HG03571 (cell line): Measurements from ENCODE around the gene MYLK.

Experiments used
- ATAC-seq: cut with Tn5 transposase; IDR thresholded peaks from one replicate; pipeline ENCODE4 v1.9.1; 2021; ENCODE audit not compliant: unreplicated experiment

The MYLK gene

GRCh38 chr3:123778991-123779622, 105.0 kb downstream of the MYLK start:
- no peak for ATAC-seq

GRCh38 chr3:123778525-123778924, 105.6 kb downstream of the MYLK start:
- ATAC-seq: no peak

GRCh38 chr3:123776071-123776782, 107.9 kb downstream of the MYLK start:
- ATAC-seq: no peak

- ATAC-seq: no peak
Measured at GRCh38 chr3:123774474-123774873, 109.7 kb downstream of the MYLK start.

- ATAC-seq: no peak
Measured at GRCh38 chr3:123773681-123774431, 110.3 kb downstream of the MYLK start.

- no peak for ATAC-seq
Measured at GRCh38 chr3:123769356-123769743, 114.8 kb downstream of the MYLK start.

GRCh38 chr3:123768480-123769355, 115.4 kb downstream of the MYLK start:
- no peak for ATAC-seq

GRCh38 chr3:123767564-123768292, 116.4 kb downstream of the MYLK start:
- no peak for ATAC-seq

GRCh38 chr3:123767009-123767372, 117.1 kb downstream of the MYLK start:
- no peak for ATAC-seq

GRCh38 chr3:123766193-123767008, 117.7 kb downstream of the MYLK start:
- no peak for ATAC-seq

GRCh38 chr3:123765475-123766128, 118.5 kb downstream of the MYLK start:
- ATAC-seq: no peak

- ATAC-seq: no peak
Measured at GRCh38 chr3:123764647-123765046, 119.5 kb downstream of the MYLK start.

- ATAC-seq: no peak
Measured at GRCh38 chr3:123762805-123763204, 121.3 kb downstream of the MYLK start.

GRCh38 chr3:123760817-123761216, 123.3 kb downstream of the MYLK start:
- no peak for ATAC-seq

GRCh38 chr3:123759871-123760270, 124.3 kb downstream of the MYLK start:
- ATAC-seq: no peak

- ATAC-seq: no peak
Measured at GRCh38 chr3:123759311-123759710, 124.8 kb downstream of the MYLK start.

- ATAC-seq: no peak
Measured at GRCh38 chr3:123758081-123758564, 126.0 kb downstream of the MYLK start.

- ATAC-seq: no peak
Measured at GRCh38 chr3:123757281-123757940, 126.7 kb downstream of the MYLK start.
